ENCODE data around the gene LRP1. TPM values are rescaled to one million over a fixed set of nuclear protein-coding genes. Genes with fewer than 3 reads are reported as not detected.

The LRP1 gene
- polyA plus RNA-seq, 1 donor (not counting 4 experiments of a cell fraction or from before 2014, with no cell fraction given), result 4.9 TPM

DNA sequence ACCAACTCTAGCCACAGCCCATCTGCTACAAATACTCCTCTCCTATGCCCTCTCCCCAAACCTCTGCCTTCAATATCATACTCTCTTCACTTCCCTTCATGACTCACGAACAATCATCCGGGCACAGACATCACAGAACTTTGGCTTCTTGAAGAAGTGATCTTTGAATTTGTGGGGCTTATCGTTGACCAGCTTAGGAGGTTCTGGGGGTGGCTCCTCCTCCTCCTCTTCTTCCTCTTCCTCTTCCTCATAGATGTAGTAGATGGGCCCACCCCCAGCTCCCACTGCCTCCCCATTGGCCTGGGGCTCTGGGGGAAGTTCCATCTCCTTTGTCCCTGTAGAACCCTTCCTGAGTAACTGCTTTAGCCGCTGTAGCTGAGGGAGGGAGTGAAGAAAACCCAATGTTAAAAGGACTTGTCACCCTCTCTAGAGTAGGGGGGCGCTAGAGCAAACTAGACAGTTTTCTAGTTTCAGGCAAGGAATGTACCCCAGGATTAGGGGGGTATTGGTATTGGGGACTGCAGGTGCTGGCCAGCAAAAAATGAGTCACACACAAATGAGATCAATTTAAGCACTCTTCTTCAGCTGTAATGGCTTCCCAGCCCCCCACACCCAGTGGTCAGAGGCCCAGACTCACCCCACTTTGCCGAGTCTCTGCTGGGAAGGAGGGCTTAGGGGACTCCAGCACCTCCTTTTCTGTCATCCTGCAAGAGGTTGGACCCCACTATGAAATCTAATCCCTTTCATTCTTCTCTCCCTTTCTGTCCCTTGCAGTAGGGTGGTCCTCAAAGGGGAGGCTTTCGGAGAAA lies 120.9 kb downstream of the LRP1 start:
- peaks cover 5% of the 10 kb centered on the region for H3K27me3 ChIP-seq (ENCODE audit: control insufficient read depth, extremely low read depth, insufficient read depth, low read length)
- no peak overlapping the region for H3K4me2 ChIP-seq (ENCODE audit: control insufficient read depth, extremely low read depth, insufficient read depth, low read depth, low read length)
- H2AFZ ChIP-seq (ENCODE audit: control insufficient read depth, low read length), result no peak overlapping the region
- H3K9me1 ChIP-seq (ENCODE audit: control insufficient read depth, extremely low read depth, insufficient read depth, low read length), result no peaks in the 10 kb centered on the region
- no peaks in the 10 kb centered on the region for H3K9me3 ChIP-seq (ENCODE audit: control insufficient read depth, low read depth, low read length)
- H3K9ac ChIP-seq (ENCODE audit: control insufficient read depth, extremely low read depth, insufficient read depth, low read length), result no peak overlapping the region
- peaks cover 0 to 5% of the 10 kb centered on the region in 2 experiments for H3K36me3 ChIP-seq (ENCODE audit: control insufficient read depth in 2 of 2, extremely low read depth in 1 of 2, insufficient read depth in 2 of 2, low read length in 2 of 2)
- dilution Hi-C loops (cut with MboI; ENCODE audit: extremely low pct_ligation_motif_present, low sequenced_read_pairs), result no loop called here
- no peak overlapping the region for H3K27ac ChIP-seq (ENCODE audit: control insufficient read depth, insufficient read depth, low read length)
- DNase-seq (ENCODE audit: low read depth, low spot score), result no peak
- no peak for FAIRE-seq
- no peak overlapping the region for H3K4me3 ChIP-seq (ENCODE audit: control insufficient read depth in 2 of 3, extremely low read depth in 1 of 3, insufficient read depth in 2 of 3, low read depth in 1 of 3, low read length in 3 of 3)
- TF ChIP-seq CTCF (optimal IDR thresholded peaks at IDR 0.05 in 1 of 3, IDR thresholded peaks at IDR 0.05 in 1 of 3, conservative IDR thresholded peaks at IDR 0.05 in 1 of 3; ENCODE audit: extremely low read depth in 1 of 3, insufficient read depth in 2 of 3, low read length in 3 of 3) (no peak), EZH2 (IDR thresholded peaks at IDR 0.05; ENCODE audit: low read length) (no peak)
- H4K20me1 ChIP-seq (ENCODE audit: control insufficient read depth, extremely low read depth, insufficient read depth, low read length), result no peaks in the 10 kb centered on the region
- H3K79me2 ChIP-seq (ENCODE audit: control insufficient read depth, insufficient read depth, low read length), result no peaks in the 10 kb centered on the region
- H3K4me1 ChIP-seq (ENCODE audit: control insufficient read depth, extremely low read depth, insufficient read depth, low read length), result no peaks in the 10 kb centered on the region

GRCh38 chr12:57250541-57250940 lies 122.3 kb downstream of the LRP1 start:
- no peak overlapping the region for H3K4me3 ChIP-seq (ENCODE audit: control insufficient read depth in 2 of 3, extremely low read depth in 1 of 3, insufficient read depth in 2 of 3, low read depth in 1 of 3, low read length in 3 of 3)
- no peak for TF ChIP-seq CTCF (optimal IDR thresholded peaks at IDR 0.05 in 1 of 3, IDR thresholded peaks at IDR 0.05 in 1 of 3, conservative IDR thresholded peaks at IDR 0.05 in 1 of 3; ENCODE audit: extremely low read depth in 1 of 3, insufficient read depth in 2 of 3, low read length in 3 of 3)
- TF ChIP-seq EZH2 (IDR thresholded peaks at IDR 0.05; ENCODE audit: low read length), result no peak
- no peak for DNase-seq (ENCODE audit: low read depth, low spot score)
- no peaks in the 10 kb centered on the region for H4K20me1 ChIP-seq (ENCODE audit: control insufficient read depth, extremely low read depth, insufficient read depth, low read length)
- H2AFZ ChIP-seq (ENCODE audit: control insufficient read depth, low read length), result no peak overlapping the region
- H3K4me1 ChIP-seq (ENCODE audit: control insufficient read depth, extremely low read depth, insufficient read depth, low read length), result no peaks in the 10 kb centered on the region
- dilution Hi-C loops (cut with MboI; ENCODE audit: extremely low pct_ligation_motif_present, low sequenced_read_pairs), result no loop called here
- H3K27me3 ChIP-seq (ENCODE audit: control insufficient read depth, extremely low read depth, insufficient read depth, low read length), result no peaks in the 10 kb centered on the region
- H3K4me2 ChIP-seq (ENCODE audit: control insufficient read depth, extremely low read depth, insufficient read depth, low read depth, low read length), result no peak overlapping the region
- H3K9me3 ChIP-seq (ENCODE audit: control insufficient read depth, low read depth, low read length), result no peaks in the 10 kb centered on the region
- H3K9ac ChIP-seq (ENCODE audit: control insufficient read depth, extremely low read depth, insufficient read depth, low read length), result no peak overlapping the region
- H3K27ac ChIP-seq (ENCODE audit: control insufficient read depth, insufficient read depth, low read length), result no peak overlapping the region
- H3K9me1 ChIP-seq (ENCODE audit: control insufficient read depth, extremely low read depth, insufficient read depth, low read length), result no peaks in the 10 kb centered on the region
- FAIRE-seq, result no peak
- no peaks in the 10 kb centered on the region for H3K79me2 ChIP-seq (ENCODE audit: control insufficient read depth, insufficient read depth, low read length)
- H3K36me3 ChIP-seq (ENCODE audit: control insufficient read depth in 2 of 2, extremely low read depth in 1 of 2, insufficient read depth in 2 of 2, low read length in 2 of 2), result peaks cover 3 to 5% of the 10 kb centered on the region in 2 experiments
